ENCODE measurements around the gene LHPP.

GRCh38 chr10:124469956-124470484, 8.4 kb downstream of the LHPP start:
- TF ChIP-seq CTCF (conservative IDR thresholded peaks at IDR 0.05; ENCODE audit: low read depth in 2 of 2) (no peak), EZH2 (IDR thresholded peaks at IDR 0.05; ENCODE audit: low read depth, unreplicated experiment) (no peak), POLR2AphosphoS5 (IDR thresholded peaks at IDR 0.05; ENCODE audit: low read depth) (peak; percentile 54), CREB1 (CRISPR knock-in tag; IDR thresholded peaks at IDR 0.05; ENCODE audit: low read depth) (peak; percentile 8; the same call in 1 of the 2 replicates), REST (IDR thresholded peaks at IDR 0.05; ENCODE audit: unreplicated experiment) (peak; percentile 6), EZH2phosphoT487 (IDR thresholded peaks at IDR 0.05; ENCODE audit: unreplicated experiment) (no peak), NANOG (IDR thresholded peaks at IDR 0.05; ENCODE audit: borderline replicate concordance) (peak; percentile 82), ZNF331 (CRISPR knock-in tag; IDR thresholded peaks at IDR 0.05; ENCODE audit: low read depth) (no peak), STAT1 (IDR thresholded peaks at IDR 0.05; ENCODE audit: unreplicated experiment) (no peak), JUNB (IDR thresholded peaks at IDR 0.05; ENCODE audit: unreplicated experiment) (no peak)
- TF ChIP-seq, protein P1, sequence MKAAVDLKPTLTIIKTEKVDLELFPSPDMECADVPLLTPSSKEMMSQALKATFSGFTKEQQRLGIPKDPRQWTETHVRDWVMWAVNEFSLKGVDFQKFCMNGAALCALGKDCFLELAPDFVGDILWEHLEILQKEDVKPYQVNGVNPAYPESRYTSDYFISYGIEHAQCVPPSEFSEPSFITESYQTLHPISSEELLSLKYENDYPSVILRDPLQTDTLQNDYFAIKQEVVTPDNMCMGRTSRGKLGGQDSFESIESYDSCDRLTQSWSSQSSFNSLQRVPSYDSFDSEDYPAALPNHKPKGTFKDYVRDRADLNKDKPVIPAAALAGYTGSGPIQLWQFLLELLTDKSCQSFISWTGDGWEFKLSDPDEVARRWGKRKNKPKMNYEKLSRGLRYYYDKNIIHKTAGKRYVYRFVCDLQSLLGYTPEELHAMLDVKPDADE (IDR thresholded peaks at IDR 0.05), result peak; percentile 54; the same call in 1 of the 2 replicates

Measured in GM23338 (cell line).